CD14-positive monocyte (primary cell): ENCODE results near the gene ERBB4. TPM values are rescaled to one million over a fixed set of nuclear protein-coding genes. Genes with fewer than 3 reads are reported as not detected.

Experiments
- DNase-seq, 3 donors: peaks; one replicate each; pipeline ENCODE4 v3.0.0-alpha.2; 2011 to 2022
- H2AFZ ChIP-seq: 2 replicates; pipeline ENCODE4 v1.6.0; 2012; ENCODE audit warnings: mild to moderate bottlenecking, low read depth, low read length, inconsistent platforms; ENCODE audit not compliant: insufficient read depth, poor library complexity, severe bottlenecking
- H3K27ac ChIP-seq, 2 donors: 1 replicate in 1 of 2; 2 replicates in 1 of 2; pipeline ENCODE4 v1.5.1; 2012 to 2013; ENCODE audit warnings: low read length in 2 of 2, control low read depth in 1 of 2, inconsistent platforms in 1 of 2, low read depth in 1 of 2, mild to moderate bottlenecking in 1 of 2
- H3K27me3 ChIP-seq, 2 donors: one replicate each; pipeline versions ENCODE4 v1.6.0 to v1.6.1; 2011 to 2013; ENCODE audit warnings: low read length in 2 of 2; ENCODE audit not compliant: control insufficient read depth in 2 of 2, insufficient read depth in 2 of 2
- H3K36me3 ChIP-seq, 2 donors: replicated peaks in 1 of 2; 1 replicate in 1 of 2; 2 replicates in 1 of 2; pipeline versions ENCODE4 v1.5.1 to v1.6.1; 2012 to 2013; ENCODE audit warnings: low read length in 2 of 2, control low read depth in 1 of 2, inconsistent platforms in 1 of 2, mild to moderate bottlenecking in 1 of 2; ENCODE audit not compliant: insufficient read depth in 2 of 2, control insufficient read depth in 1 of 2
- H3K4me1 ChIP-seq, 2 donors: 1 replicate in 1 of 2; 2 replicates in 1 of 2; pipeline versions ENCODE4 v1.5.1 to v1.6.1; 2012 to 2013; ENCODE audit warnings: low read length in 2 of 2, control low read depth in 1 of 2, inconsistent platforms in 1 of 2, mild to moderate bottlenecking in 1 of 2, moderate library complexity in 1 of 2; ENCODE audit not compliant: insufficient read depth in 2 of 2, control insufficient read depth in 1 of 2
- H3K4me2 ChIP-seq: replicated peaks from 2 replicates; pipeline ENCODE3; 2012; ENCODE audit warnings: low read length, moderate library complexity, mild to moderate bottlenecking; ENCODE audit not compliant: poor library complexity, severe bottlenecking; ENCODE audit errors: extremely low read depth
- H3K4me3 ChIP-seq, 3 experiments: fragments of 200-600 bp in 1 of 3; sonication (generic) in 1 of 3; replicated peaks in 1 of 3; 1 replicate in 2 of 3; 2 replicates in 1 of 3; pipeline ENCODE4 v1.5.1; 2011 to 2013; ENCODE audit warnings: low read length in 3 of 3, mild to moderate bottlenecking in 3 of 3, control low read depth in 2 of 3, low read depth in 2 of 3, inconsistent platforms in 1 of 3, moderate library complexity in 1 of 3
- H3K79me2 ChIP-seq: 2 replicates; pipeline ENCODE4 v1.6.0; 2012; ENCODE audit warnings: mild to moderate bottlenecking, control low read depth, inconsistent platforms, low read length, moderate library complexity; ENCODE audit not compliant: insufficient read depth
- H3K9ac ChIP-seq: 2 replicates; pipeline ENCODE4 v1.6.0; 2017; ENCODE audit warnings: low read length, mild to moderate bottlenecking; ENCODE audit not compliant: insufficient read depth, poor library complexity, severe bottlenecking
- H3K9me3 ChIP-seq, 2 donors: replicated peaks in 1 of 2; 1 replicate in 1 of 2; 2 replicates in 1 of 2; pipeline versions ENCODE4 v1.5.1 to v1.6.1; 2012 to 2013; ENCODE audit warnings: low read length in 2 of 2, control low read depth in 1 of 2; ENCODE audit not compliant: control insufficient read depth in 1 of 2, insufficient read depth in 1 of 2
- H4K20me1 ChIP-seq: 2 replicates; pipeline ENCODE4 v1.6.0; 2012; ENCODE audit warnings: mild to moderate bottlenecking, low read length, control low read depth, moderate library complexity; ENCODE audit not compliant: insufficient read depth
- H3K27ac Mint-ChIP-seq, 7 donors: one replicate each; pipeline ENCODE4 v1.8.0; 2020; ENCODE audit warnings: mild to moderate bottlenecking in 7 of 7, mixed read lengths in 7 of 7, moderate library complexity in 6 of 7, inconsistent platforms in 2 of 7
- H3K27me3 Mint-ChIP-seq, 3 donors: one replicate each; pipeline ENCODE4 v1.8.0; 2021 to 2022; ENCODE audit warnings: low read depth in 3 of 3, mild to moderate bottlenecking in 3 of 3, mixed read lengths in 3 of 3, moderate library complexity in 3 of 3, inconsistent platforms in 1 of 3
- H3K36me3 Mint-ChIP-seq, 2 donors: one replicate each; pipeline ENCODE4 v1.8.0; 2020; ENCODE audit warnings: mixed read lengths in 2 of 2, inconsistent platforms in 1 of 2, mild to moderate bottlenecking in 1 of 2
- H3K4me1 Mint-ChIP-seq: one replicate; pipeline ENCODE4 v1.8.0; 2020; ENCODE audit warnings: mild to moderate bottlenecking, mixed read lengths
- H3K4me3 Mint-ChIP-seq, 2 donors: one replicate each; pipeline ENCODE4 v1.8.0; 2020; ENCODE audit warnings: mild to moderate bottlenecking in 2 of 2, mixed read lengths in 2 of 2, moderate library complexity in 1 of 2
- H3K9me3 Mint-ChIP-seq, 7 donors: one replicate each; pipeline ENCODE4 v1.8.0; 2020 to 2022; ENCODE audit warnings: mixed read lengths in 7 of 7, mild to moderate bottlenecking in 6 of 7, moderate library complexity in 6 of 7, inconsistent platforms in 2 of 7
- WGBS: methylation state at CpG from one replicate; pipeline ENCODE4 v1.1.5; 2013; ENCODE audit warnings: missing lambda C conversion rate; ENCODE audit not compliant: insufficient coverage; 5-methylcytosine and 5-hydroxymethylcytosine counted together
- intact Hi-C, 2 donors: fragments of 100-400 bp; cut with micrococcal nuclease; formaldehyde crosslinking; loops; one replicate each; pipeline versions ENCODE4 v1.15.0 to v1.15.1; 2023
- polyA plus RNA-seq, 3 donors: library from polyadenylated mRNA; depleted of rRNA in 1 of 3; unstranded in 2 of 3; stranded (reverse) in 1 of 3; fragments of 300-500 nt in 2 of 3; fragments of >200 nt in 1 of 3; fragmentation: Illumina TruSeq in 2 of 3; gene quantifications; 1 replicate in 2 of 3; 2 replicates in 1 of 3; pipeline ENCODE4 v1.2.3, GENCODE V29; 2012 to 2021
- TF ChIP-seq, protein P1 (sequence below): fragments of 200-600 bp; IDR thresholded peaks from one replicate; pipeline ENCODE4 v1.8.0; 2022; ENCODE audit warnings: antibody characterized with exemption, mild to moderate bottlenecking

The ERBB4 gene
- polyA plus RNA-seq, 3 donors, result not detected

DNA sequence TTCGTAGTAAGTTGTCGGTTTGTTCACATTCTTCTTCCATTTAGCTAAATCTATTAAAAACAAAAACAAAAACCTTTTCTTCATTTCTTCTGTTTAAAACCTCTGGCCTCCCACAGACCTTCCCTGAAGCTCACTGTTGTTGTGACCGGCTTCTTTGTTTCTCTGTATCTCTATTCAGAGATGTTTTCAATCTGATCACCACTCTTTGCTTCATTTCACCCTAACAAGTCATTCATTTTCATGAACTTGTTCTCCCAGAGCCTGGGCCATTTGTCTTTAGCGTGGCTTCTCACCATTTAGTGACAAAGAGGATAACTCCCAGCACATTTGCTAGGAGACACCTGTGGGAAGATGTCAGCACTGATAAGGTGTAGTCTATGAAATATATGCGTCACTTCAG is 794.2 kb downstream of the ERBB4 start:
- Mint-ChIP-seq H3K9me3 (no peaks in the 10 kb centered on the region), H3K36me3 (no peaks in the 10 kb centered on the region), H3K27me3 (peaks cover 0 to 4% (median 2%) of the 10 kb centered on the region in 3 donors), H3K4me3 (no peak overlapping the region), H3K27ac (no peak overlapping the region), H3K4me1 (no peaks in the 10 kb centered on the region)
- Histone ChIP-seq H3K4me1 (no peaks in the 10 kb centered on the region), H3K79me2 (no peaks in the 10 kb centered on the region), H3K9me3 (no peaks in the 10 kb centered on the region), H3K4me2 (no peak overlapping the region), H3K27ac (no peak overlapping the region), H3K27me3 (no peaks in the 10 kb centered on the region), H4K20me1 (no peaks in the 10 kb centered on the region), H3K9ac (no peak overlapping the region), H2AFZ (no peak overlapping the region), H3K36me3 (no peaks in the 10 kb centered on the region), H3K4me3 (no peak overlapping the region)
- TF ChIP-seq, protein P1, sequence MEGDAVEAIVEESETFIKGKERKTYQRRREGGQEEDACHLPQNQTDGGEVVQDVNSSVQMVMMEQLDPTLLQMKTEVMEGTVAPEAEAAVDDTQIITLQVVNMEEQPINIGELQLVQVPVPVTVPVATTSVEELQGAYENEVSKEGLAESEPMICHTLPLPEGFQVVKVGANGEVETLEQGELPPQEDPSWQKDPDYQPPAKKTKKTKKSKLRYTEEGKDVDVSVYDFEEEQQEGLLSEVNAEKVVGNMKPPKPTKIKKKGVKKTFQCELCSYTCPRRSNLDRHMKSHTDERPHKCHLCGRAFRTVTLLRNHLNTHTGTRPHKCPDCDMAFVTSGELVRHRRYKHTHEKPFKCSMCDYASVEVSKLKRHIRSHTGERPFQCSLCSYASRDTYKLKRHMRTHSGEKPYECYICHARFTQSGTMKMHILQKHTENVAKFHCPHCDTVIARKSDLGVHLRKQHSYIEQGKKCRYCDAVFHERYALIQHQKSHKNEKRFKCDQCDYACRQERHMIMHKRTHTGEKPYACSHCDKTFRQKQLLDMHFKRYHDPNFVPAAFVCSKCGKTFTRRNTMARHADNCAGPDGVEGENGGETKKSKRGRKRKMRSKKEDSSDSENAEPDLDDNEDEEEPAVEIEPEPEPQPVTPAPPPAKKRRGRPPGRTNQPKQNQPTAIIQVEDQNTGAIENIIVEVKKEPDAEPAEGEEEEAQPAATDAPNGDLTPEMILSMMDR, result no peak
- intact Hi-C loops, result no loop called here
- no peak for DNase-seq
- 100% methylated on average over 2 of the region's 5 CpGs for WGBS

DNA sequence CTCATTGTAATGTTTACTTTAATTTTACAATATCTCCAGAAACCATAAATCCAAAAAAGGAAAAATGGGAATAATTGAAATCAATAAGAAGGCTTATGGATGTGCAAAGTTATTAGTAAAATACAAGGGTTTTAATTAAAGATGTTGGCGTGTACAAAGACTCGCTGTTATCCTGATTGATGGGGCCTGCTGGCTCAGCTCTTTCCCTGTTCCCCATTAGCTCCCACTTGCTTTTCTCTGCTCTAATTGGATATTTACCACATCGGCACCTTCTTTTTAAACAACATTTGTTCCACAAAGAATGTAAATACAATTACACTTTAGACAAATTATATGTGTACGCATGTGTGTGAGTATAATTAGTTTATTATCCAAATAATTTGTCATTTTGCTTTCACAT is 796.6 kb downstream of the ERBB4 start:
- H4K20me1 ChIP-seq, result no peaks in the 10 kb centered on the region
- Mint-ChIP-seq H3K36me3 (no peaks in the 10 kb centered on the region), H3K27ac (no peak overlapping the region), H3K4me1 (peaks cover 5% of the 10 kb centered on the region), H3K4me3 (no peak overlapping the region), H3K27me3 (peaks cover 0 to 4% (median 2%) of the 10 kb centered on the region in 3 donors), H3K9me3 (no peaks in the 10 kb centered on the region)
- no CpG with 5 or more reads among the region's 4 CpGs for WGBS
- H3K4me3 ChIP-seq, result no peak overlapping the region
- no peak overlapping the region for H3K9ac ChIP-seq
- DNase-seq, result no peak
- H3K36me3 ChIP-seq, result no peaks in the 10 kb centered on the region
- no peaks in the 10 kb centered on the region for H3K9me3 ChIP-seq
- no peaks in the 10 kb centered on the region for H3K4me1 ChIP-seq
- intact Hi-C loops, result no loop called here
- no peak overlapping the region for H2AFZ ChIP-seq
- no peak overlapping the region for H3K27ac ChIP-seq
- H3K4me2 ChIP-seq, result no peak overlapping the region
- TF ChIP-seq, protein P1, result no peak
- H3K27me3 ChIP-seq, result no peaks in the 10 kb centered on the region
- H3K79me2 ChIP-seq, result no peaks in the 10 kb centered on the region
